CD4-positive, alpha-beta T cell treated with Interleukin-21 for 1 hour (primary cell): ENCODE results near the gene UBE2O.
"Not testable (repeated sequence)": the region's sequence is repeated elsewhere in the genome, so short reads cannot be mapped to it uniquely, and the experiment has no call there.

Source experiments
- DNase-seq: peaks from one replicate; pipeline ENCODE4 v3.0.0-alpha.2; 2020

UBE2O gene

GRCh38 chr17:76367642-76368041 lies 85.3 kb downstream of the UBE2O start:
- no peak for DNase-seq

- DNase-seq: no peak
These were observed 86.7 kb downstream of the UBE2O start for GRCh38 chr17:76366247-76366646.

- no peak for DNase-seq
These were observed 87.6 kb downstream of the UBE2O start for GRCh38 chr17:76365256-76365903.

- no peak for DNase-seq
These were observed 89.7 kb downstream of the UBE2O start for GRCh38 chr17:76363107-76363842.

- no peak for DNase-seq
These were observed 92.5 kb downstream of the UBE2O start for GRCh38 chr17:76360461-76360860.

GRCh38 chr17:76359776-76360175 lies 93.2 kb downstream of the UBE2O start:
- not testable (repeated sequence) for DNase-seq

- DNase-seq: no peak
These were observed 93.6 kb downstream of the UBE2O start for GRCh38 chr17:76359375-76359774.

GRCh38 chr17:76357597-76358158 lies 95.3 kb downstream of the UBE2O start:
- no peak for DNase-seq

GRCh38 chr17:76356803-76357456 lies 96.0 kb downstream of the UBE2O start:
- no peak for DNase-seq

- DNase-seq: no peak
These were observed 98.1 kb downstream of the UBE2O start for GRCh38 chr17:76354747-76355310.

- no peak for DNase-seq
These were observed 98.6 kb downstream of the UBE2O start for GRCh38 chr17:76354317-76354729.

- peak; percentile 87 for DNase-seq
These were observed 99.2 kb downstream of the UBE2O start, which contains the start of gene PRPSAP1 for GRCh38 chr17:76353599-76354316. Gene PRPSAP1 (minus strand): TSS chr17:76353916. CDS start chr17:76353703, 213 bp downstream.

- DNase-seq: peak; percentile 2
These were observed 99.9 kb downstream of the UBE2O start for GRCh38 chr17:76353004-76353598.

- DNase-seq: no peak
These were observed 101.4 kb downstream of the UBE2O start for GRCh38 chr17:76351526-76352071.

GRCh38 chr17:76350463-76350862 lies 102.5 kb downstream of the UBE2O start:
- DNase-seq: no peak

- not testable (repeated sequence) for DNase-seq
These were observed 106.0 kb downstream of the UBE2O start for GRCh38 chr17:76346936-76347335.

GRCh38 chr17:76345377-76345974 lies 107.5 kb downstream of the UBE2O start:
- DNase-seq: no peak

- no peak for DNase-seq
These were observed 109.8 kb downstream of the UBE2O start for GRCh38 chr17:76343106-76343505.

GRCh38 chr17:76341301-76341700 lies 111.7 kb downstream of the UBE2O start:
- no peak for DNase-seq
